ENCODE data around the gene UMODL1. TPM values are rescaled to one million over a fixed set of nuclear protein-coding genes. Genes with fewer than 3 reads are reported as not detected.

The UMODL1 gene, protein sequence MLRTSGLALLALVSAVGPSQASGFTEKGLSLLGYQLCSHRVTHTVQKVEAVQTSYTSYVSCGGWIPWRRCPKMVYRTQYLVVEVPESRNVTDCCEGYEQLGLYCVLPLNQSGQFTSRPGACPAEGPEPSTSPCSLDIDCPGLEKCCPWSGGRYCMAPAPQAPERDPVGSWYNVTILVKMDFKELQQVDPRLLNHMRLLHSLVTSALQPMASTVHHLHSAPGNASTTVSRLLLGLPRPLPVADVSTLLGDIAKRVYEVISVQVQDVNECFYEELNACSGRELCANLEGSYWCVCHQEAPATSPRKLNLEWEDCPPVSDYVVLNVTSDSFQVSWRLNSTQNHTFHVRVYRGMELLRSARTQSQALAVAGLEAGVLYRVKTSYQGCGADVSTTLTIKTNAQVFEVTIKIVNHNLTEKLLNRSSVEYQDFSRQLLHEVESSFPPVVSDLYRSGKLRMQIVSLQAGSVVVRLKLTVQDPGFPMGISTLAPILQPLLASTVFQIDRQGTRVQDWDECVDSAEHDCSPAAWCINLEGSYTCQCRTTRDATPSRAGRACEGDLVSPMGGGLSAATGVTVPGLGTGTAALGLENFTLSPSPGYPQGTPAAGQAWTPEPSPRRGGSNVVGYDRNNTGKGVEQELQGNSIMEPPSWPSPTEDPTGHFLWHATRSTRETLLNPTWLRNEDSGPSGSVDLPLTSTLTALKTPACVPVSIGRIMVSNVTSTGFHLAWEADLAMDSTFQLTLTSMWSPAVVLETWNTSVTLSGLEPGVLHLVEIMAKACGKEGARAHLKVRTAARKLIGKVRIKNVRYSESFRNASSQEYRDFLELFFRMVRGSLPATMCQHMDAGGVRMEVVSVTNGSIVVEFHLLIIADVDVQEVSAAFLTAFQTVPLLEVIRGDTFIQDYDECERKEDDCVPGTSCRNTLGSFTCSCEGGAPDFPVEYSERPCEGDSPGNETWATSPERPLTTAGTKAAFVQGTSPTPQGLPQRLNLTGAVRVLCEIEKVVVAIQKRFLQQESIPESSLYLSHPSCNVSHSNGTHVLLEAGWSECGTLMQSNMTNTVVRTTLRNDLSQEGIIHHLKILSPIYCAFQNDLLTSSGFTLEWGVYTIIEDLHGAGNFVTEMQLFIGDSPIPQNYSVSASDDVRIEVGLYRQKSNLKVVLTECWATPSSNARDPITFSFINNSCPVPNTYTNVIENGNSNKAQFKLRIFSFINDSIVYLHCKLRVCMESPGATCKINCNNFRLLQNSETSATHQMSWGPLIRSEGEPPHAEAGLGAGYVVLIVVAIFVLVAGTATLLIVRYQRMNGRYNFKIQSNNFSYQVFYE
- total RNA-seq (not detected in 2 replicates), polyA plus RNA-seq (not detected in 2 replicates), polyA minus RNA-seq (not detected in 2 replicates), Bru-seq, nascent RNA (percentile 1 among the genes with signal in this experiment), BruChase-seq, experiment 1, labeled RNA remaining after a 6-hour chase (percentile 1 among the genes with signal in this experiment), BruChase-seq, experiment 2, labeled RNA remaining after a 2-hour chase (percentile 3 among the genes with signal in this experiment)
- not detected in 2 replicates for polyA plus RNA-seq (2011; cell fraction: cytosol; rRNA removed)
- not detected in 2 replicates for polyA plus RNA-seq (2011; cell fraction: nucleus; rRNA removed)
- not detected in 2 replicates for polyA plus RNA-seq (2012)
- polyA minus RNA-seq (2011; cell fraction: cytosol; rRNA and poly(A)+ RNA removed) = not detected
- not detected in 2 replicates for polyA minus RNA-seq (2011; cell fraction: nucleus; rRNA and poly(A)+ RNA removed)
- long read RNA-seq = 0 reads

DNA sequence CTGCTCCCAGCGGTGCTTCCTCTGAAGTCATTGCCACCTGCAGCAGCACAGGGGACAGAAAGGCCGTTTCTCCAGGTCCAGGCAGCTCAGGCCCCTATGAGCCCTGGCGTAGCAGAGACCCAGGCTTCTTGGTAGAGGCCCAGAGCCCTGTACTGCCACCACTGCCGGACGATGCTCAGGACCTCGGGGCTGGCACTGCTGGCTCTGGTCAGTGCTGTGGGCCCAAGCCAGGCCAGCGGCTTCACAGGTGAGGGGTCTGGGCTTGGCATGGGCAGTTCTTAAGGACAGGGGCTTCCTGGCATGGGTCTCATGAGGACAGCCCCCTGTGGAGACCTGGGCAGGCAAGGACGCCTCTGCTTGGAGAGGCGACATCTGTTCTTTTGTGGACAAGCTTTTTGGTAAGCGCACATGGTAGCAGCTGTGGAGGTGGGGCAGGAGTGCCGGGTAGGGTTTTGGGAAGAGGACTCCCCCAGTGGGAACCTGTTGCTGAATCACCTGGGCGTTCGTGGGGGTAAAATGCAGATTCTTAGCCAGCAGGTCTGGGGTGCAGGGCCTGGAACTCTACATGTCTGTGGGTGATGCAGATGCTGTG is at the start of gene UMODL1:
Gene UMODL1 (plus strand): TSS at position 172 of the 592 bp plus-strand sequence. CDS start 0 bp downstream, at position 172.
- no peaks in the 10 kb centered on the region for H3K4me1 ChIP-seq (ENCODE audit: control insufficient read depth, extremely low read depth, insufficient read depth, low read length)
- CTCF ChIA-PET = interaction anchor here (0.7 to 2.6 kb wide), 5 partner anchors 16 to 138 kb away, joined by 3 to 7 read pairs (median 3); no protein-coding TSS in a partner anchor
- no peaks in the 10 kb centered on the region for H3K36me3 ChIP-seq (ENCODE audit: control insufficient read depth in 2 of 2, extremely low read depth in 1 of 2, insufficient read depth in 2 of 2, low read length in 2 of 2)
- H3K4me3 ChIP-seq (replicated peaks in 1 of 3; ENCODE audit: insufficient read depth in 1 of 3, low read depth in 1 of 3, low read length in 3 of 3) = no peak within 1 kb of the TSS
- H3K9me1 ChIP-seq (replicated peaks; ENCODE audit: control insufficient read depth, extremely low read depth, insufficient read depth, low read length) = no peaks in the 10 kb centered on the region
- no peak within 1 kb of the TSS for H3K27ac ChIP-seq (ENCODE audit: insufficient read depth, low read depth, low read length)
- BruUV-seq (replicated peaks) = no TSS peak
- DNase-seq (ENCODE audit: low read depth, low spot score) = no peak
- H3K9me3 ChIP-seq (replicated peaks; ENCODE audit: control insufficient read depth, insufficient read depth, low read length) = no peaks in the 10 kb centered on the region
- H4K20me1 ChIP-seq (replicated peaks; ENCODE audit: control insufficient read depth, extremely low read depth, insufficient read depth, low read length) = no peaks in the 10 kb centered on the region
- POLR2A ChIA-PET = no interaction called here
- dilution Hi-C loops (cut with MboI; ENCODE audit: extremely low pct_ligation_motif_present, low sequenced_read_pairs) (no loop called here), intact Hi-C loops (cut with micrococcal nuclease) (no loop called here)
- H3K79me2 ChIP-seq (ENCODE audit: control insufficient read depth, insufficient read depth, low read length) = no peaks in the 10 kb centered on the region
- H3K4me2 ChIP-seq (ENCODE audit: insufficient read depth, low read length) = no peak within 1 kb of the TSS
- no peak for FAIRE-seq
- H2AFZ ChIP-seq (ENCODE audit: low read depth, low read length) = no peak within 1 kb of the TSS
- TF ChIP-seq MYC (IDR thresholded peaks at IDR 0.05; ENCODE audit: low read depth, low read length) = no peak
- no peak for TF ChIP-seq POLR2AphosphoS5 (IDR thresholded peaks at IDR 0.05; ENCODE audit: insufficient read depth, low read depth, low read length)
- TF ChIP-seq EZH2 (IDR thresholded peaks at IDR 0.05; ENCODE audit: borderline replicate concordance, low read depth, low read length, severe bottlenecking) = no peak
- TF ChIP-seq FOS (IDR thresholded peaks at IDR 0.05; ENCODE audit: borderline replicate concordance, insufficient read depth, low read length) = no peak
- no peak for TF ChIP-seq JUN (IDR thresholded peaks at IDR 0.05; ENCODE audit: borderline replicate concordance, insufficient read depth, insufficient read length, low read depth)
- TF ChIP-seq, protein P1, sequence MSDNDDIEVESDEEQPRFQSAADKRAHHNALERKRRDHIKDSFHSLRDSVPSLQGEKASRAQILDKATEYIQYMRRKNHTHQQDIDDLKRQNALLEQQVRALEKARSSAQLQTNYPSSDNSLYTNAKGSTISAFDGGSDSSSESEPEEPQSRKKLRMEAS (IDR thresholded peaks at IDR 0.05; ENCODE audit: insufficient read depth, insufficient read length) = no peak
- TF ChIP-seq, protein P2, sequence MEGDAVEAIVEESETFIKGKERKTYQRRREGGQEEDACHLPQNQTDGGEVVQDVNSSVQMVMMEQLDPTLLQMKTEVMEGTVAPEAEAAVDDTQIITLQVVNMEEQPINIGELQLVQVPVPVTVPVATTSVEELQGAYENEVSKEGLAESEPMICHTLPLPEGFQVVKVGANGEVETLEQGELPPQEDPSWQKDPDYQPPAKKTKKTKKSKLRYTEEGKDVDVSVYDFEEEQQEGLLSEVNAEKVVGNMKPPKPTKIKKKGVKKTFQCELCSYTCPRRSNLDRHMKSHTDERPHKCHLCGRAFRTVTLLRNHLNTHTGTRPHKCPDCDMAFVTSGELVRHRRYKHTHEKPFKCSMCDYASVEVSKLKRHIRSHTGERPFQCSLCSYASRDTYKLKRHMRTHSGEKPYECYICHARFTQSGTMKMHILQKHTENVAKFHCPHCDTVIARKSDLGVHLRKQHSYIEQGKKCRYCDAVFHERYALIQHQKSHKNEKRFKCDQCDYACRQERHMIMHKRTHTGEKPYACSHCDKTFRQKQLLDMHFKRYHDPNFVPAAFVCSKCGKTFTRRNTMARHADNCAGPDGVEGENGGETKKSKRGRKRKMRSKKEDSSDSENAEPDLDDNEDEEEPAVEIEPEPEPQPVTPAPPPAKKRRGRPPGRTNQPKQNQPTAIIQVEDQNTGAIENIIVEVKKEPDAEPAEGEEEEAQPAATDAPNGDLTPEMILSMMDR (IDR thresholded peaks at IDR 0.05; ENCODE audit: extremely low read depth in 1 of 2, insufficient read depth in 1 of 2, low read depth in 1 of 2, low read length in 2 of 2) = no peak
- no peak for TF ChIP-seq GATA2 (IDR thresholded peaks at IDR 0.05; ENCODE audit: insufficient read depth, insufficient read length, low read depth, low read length)
- no peak for TF ChIP-seq POLR2A (IDR thresholded peaks at IDR 0.05; ENCODE audit: low read depth, low read length)
- H3K9ac ChIP-seq (replicated peaks; ENCODE audit: extremely low read depth, insufficient read depth, low read length) = no peak within 1 kb of the TSS
- H3K27me3 ChIP-seq (ENCODE audit: control insufficient read depth in 2 of 2, insufficient read depth in 2 of 2, low read length in 2 of 2) = peaks cover 19 to 25% of the 10 kb centered on the region in 2 experiments

Data from endothelial cell of umbilical vein (primary cell).